ENCODE data around the gene TRIOBP.

Gene TRIOBP

GRCh38 chr22:37749226-37749625 is 52.4 kb downstream of the TRIOBP start:
- no peak for DNase-seq (ENCODE audit: low spot score)

GRCh38 chr22:37749831-37750595 is 53.2 kb downstream of the TRIOBP start:
- DNase-seq (ENCODE audit: low spot score): no peak

DNA sequence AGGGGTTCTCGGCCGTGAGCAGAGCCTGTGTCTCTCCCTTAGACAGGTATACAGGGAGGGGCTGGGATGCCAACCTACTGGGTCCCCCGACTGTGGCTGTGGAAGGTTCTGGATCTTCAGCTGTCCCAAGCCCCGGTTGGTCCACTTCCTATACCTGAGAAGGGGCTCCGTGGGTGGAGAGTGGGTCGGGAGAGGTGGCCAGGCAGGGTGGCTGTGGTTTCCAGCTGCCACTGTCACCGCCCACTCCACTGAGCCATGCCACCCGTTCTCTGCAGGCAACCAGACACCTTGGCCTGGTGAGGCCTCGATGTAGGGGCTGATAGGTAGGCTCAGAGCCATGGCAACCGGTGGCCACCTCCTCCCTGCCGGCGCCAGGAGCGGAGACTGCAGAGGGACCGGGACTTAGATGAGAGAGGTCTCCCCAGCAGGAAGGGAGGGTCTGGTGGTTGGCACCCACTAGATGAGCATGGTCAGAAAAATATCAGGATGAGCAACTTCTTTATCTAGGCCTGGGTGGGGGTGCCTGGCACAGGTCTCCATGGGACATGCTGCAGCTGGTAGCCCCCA is 53.8 kb downstream of the TRIOBP start:
- DNase-seq (ENCODE audit: low spot score): no peak

DNA sequence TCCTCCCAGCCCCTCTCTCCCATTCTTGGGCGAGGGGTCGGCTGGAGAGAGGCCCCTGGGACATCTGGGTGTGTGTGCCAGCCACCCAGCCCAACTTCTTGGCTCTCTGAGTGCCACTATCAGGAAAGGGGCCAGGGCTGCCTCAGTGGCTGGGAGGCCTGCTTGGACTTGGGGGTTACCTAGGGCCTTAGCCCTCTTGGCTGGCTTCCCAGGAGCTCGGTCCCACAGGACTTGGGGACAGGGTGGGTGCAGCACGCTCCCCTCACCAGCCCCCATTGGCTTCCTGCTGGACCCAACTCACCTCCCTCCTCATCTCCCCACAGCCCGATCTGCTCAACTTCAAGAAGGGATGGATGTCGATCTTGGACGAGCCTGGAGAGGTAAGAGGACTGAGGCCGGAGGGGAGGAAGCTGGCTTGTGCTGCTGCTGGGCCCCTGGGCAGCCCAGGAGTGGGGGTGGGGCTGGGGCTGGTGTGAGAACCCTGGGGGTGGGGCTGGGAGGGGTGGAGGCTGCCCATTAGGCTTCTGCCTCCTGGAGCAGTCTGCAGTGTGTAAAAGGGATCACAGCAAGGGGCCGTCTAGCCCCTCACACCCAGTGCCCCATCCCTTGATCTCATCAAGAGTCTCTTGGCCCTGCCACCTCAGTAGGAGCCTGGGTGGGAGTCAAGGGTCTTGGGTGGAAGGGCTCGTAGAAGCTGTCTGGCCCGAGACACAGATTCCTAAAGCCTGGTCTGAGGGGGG is 54.8 kb downstream of the TRIOBP start:
- DNase-seq (ENCODE audit: low spot score): no peak

DNA sequence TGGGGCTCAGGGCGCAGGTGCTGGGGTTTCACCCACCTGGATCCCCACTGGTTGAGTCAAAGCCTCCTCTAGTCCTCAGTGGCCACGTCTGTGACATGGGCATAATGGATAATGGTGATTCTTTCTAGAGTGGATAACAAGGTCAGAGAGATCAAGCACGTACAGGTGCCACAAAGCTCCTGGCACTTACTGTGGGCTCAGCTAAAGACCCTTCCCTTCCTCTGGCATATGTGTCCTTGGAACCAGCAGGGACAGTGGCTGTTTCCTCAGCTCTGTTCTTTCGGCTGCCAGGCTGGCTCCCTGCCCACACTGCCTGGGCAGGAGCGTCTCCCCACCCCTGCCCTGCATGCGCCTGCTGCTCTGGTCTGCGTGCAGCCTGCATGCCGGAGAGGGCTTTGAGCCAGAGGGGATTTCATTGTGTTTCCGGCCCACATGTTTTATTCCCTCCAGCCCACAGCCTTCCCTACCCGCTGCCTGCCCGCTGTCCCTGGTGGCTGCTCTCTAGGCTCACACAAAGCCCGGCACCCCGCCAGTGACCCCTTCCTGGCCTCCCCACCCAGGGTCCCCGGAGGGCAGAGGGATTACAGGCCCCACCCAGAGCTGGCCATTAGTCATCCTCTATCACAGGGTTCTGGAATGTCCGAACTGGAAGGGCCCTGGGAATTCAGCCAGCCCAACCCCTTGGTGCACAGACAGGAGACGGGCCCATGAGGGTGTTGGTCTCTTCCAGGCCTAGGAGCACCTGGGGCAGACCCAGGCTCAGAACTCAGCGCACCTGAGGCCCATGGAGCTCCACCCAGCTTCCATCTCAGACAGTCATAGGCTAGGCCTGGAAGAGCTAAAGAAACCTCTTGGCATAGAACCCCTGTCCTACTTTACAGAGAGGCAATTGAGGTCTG is 55.6 kb downstream of the TRIOBP start:
- DNase-seq (ENCODE audit: low spot score): no peak

- DNase-seq (ENCODE audit: low spot score): no peak
Measured at GRCh38 chr22:37753746-37754145, 56.9 kb downstream of the TRIOBP start.

DNA sequence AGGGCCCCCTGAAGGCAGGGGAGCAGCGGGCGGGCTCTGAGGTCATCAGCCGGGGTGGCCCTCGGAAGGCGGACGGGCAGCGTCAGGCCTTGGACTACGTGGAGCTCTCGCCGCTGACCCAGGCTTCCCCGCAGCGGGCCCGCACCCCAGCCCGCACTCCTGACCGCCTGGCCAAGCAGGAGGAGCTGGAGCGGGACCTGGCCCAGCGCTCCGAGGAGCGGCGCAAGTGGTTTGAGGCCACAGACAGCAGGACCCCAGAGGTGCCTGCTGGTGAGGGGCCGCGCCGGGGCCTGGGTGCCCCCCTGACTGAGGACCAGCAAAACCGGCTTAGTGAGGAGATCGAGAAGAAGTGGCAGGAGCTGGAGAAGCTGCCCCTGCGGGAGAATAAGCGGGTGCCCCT is 60.8 kb downstream of the TRIOBP start:
- DNase-seq (ENCODE audit: low spot score): no peak

DNA sequence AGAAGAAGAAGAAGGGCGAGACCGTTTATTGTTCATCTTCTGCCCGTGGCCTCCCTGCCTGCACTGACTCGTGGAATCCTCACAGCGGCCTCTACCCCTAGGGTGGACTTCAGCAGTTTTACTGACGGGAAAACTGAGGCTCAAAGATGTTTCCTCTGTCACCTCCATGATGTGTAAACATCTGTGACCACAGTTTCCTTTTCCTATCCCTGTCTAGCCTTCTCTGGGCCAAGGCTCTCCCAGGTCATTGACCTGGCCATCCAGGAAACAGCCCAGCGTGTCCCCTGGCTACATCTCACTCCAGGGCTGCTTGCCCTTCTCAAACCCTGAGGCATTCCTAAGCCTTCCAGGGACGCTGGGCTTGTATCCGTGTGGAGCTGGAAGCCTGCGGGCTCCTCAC is 61.8 kb downstream of the TRIOBP start:
- no peak for DNase-seq (ENCODE audit: low spot score)

- no peak for DNase-seq (ENCODE audit: low spot score)
Measured at GRCh38 chr22:37759281-37759680, 62.4 kb downstream of the TRIOBP start.

GRCh38 chr22:37760152-37760551 is 63.3 kb downstream of the TRIOBP start:
- DNase-seq (ENCODE audit: low spot score): no peak

GRCh38 chr22:37762389-37762836 is 65.6 kb downstream of the TRIOBP start:
- DNase-seq (ENCODE audit: low spot score): no peak

GRCh38 chr22:37763012-37763411 is 66.2 kb downstream of the TRIOBP start:
- DNase-seq (ENCODE audit: low spot score): no peak

DNA sequence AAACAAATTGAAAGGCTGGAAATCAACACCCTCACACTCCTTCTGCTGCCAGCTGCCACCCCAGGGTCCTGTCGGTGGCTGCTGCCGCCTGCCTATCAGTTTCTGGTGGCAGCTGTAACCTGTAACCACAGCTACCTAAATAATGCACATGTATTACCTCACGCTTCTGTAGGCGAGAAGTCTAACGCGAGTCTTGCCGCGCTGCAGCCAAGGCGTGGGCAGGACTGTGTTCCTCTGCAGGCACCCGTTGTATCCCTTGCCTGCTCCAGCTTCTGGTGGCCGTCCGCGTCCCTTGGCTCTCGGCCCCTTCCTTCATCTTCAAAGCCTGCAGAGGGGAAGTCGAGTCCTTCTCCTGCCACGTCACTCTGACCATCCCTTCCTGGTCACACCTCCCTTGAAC is 66.8 kb downstream of the TRIOBP start:
- DNase-seq (ENCODE audit: low spot score): no peak

- DNase-seq (ENCODE audit: low spot score): no peak
Measured at GRCh38 chr22:37764622-37765021, 67.8 kb downstream of the TRIOBP start.

DNA sequence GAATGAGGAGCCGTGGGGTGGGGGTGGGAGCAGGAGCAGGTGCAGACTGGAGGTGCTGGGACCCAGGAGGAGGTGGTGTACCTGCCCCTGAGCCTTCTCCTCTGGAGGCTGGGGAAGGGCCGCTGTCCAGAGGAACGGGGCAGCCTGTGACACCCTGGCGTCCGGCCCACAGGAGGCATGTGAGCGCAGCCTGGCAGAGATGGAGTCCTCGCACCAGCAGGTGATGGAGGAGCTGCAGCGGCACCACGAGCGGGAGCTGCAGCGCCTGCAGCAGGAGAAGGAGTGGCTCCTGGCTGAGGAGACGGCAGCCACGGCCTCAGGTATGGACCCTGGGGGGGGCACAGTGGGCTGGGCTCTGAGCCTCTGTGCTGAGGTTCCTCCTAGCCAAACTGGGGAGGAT is 68.7 kb downstream of the TRIOBP start:
- no peak for DNase-seq (ENCODE audit: low spot score)

- DNase-seq (ENCODE audit: low spot score): no peak
Measured at GRCh38 chr22:37765953-37766576, 69.2 kb downstream of the TRIOBP start.

DNA sequence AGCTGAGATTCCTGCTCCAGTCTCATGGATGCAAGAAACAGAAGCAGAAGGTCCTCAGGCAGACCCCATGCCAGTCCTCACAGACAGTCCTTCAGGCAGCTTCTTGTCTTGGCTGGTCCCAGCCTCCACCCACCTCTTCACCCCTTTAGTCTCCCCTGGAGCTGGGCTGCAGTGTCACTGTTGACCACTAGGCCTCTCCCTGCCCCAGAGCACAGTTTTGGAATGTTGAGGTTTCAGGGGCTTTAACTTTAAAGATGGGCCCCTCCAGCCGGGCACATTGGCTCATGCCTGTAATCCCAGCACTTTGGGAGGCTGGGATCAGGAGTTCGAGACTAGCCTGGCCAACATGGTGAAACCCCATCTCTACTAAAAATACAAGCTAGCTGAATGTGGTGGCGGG is 71.4 kb downstream of the TRIOBP start:
- no peak for DNase-seq (ENCODE audit: low spot score)

DNA sequence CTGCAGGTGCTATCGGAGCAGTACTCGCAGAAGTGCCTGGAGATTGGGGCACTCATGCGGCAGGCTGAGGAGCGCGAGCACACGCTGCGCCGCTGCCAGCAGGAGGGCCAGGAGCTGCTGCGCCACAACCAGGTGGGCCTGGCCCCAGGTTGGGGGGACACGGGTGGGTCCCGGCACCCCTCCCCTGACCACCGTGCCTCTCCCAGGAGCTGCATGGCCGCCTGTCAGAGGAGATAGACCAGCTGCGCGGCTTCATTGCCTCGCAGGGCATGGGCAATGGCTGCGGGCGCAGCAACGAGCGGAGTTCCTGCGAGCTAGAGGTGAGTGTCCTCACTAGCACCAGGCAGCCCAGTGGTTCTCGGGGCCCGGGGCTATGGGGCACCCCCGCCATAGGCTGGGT is 72.2 kb downstream of the TRIOBP start:
- no peak for DNase-seq (ENCODE audit: low spot score)

- DNase-seq (ENCODE audit: low spot score): no peak
Measured at GRCh38 chr22:37771081-37771480, 74.2 kb downstream of the TRIOBP start.

GRCh38 chr22:37771702-37772427 is 75.0 kb downstream of the TRIOBP start:
- DNase-seq (ENCODE audit: low spot score): no peak

DNA sequence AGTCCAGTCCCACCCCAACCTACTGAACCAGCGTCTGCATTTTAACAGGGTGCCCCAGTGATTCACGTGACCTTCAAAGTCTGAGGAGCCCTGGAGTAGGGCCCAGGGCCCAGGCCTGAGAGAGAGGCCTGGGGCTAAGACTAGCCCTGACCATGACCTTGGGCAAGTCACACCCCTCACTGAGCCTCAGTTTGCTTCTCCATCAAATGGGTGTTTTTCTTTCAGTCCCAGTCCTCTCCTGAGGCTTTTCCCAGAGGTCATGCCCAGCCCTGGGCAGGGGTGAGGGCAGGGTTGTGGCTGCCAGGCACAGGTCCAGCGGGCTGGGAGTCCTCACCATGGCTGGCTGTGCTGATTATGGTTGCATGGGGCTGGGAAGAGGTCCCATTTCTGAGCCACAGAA is 77.9 kb downstream of the TRIOBP start:
- DNase-seq (ENCODE audit: low spot score): no peak
